H1 (cell line): ENCODE measurements around the gene TMEM63C.

Source experiments
- EGR1 ChIP-seq: IDR thresholded peaks from 2 replicates; pipeline ENCODE4 v1.6.1; 2011; ENCODE audit warnings: low read depth, low read length, borderline replicate concordance
- HDAC6 ChIP-seq: IDR thresholded peaks from one replicate; pipeline ENCODE4 v1.7.1; 2012; ENCODE audit warnings: low read depth, mild to moderate bottlenecking, inconsistent platforms, low read length, moderate library complexity
- KDM5A ChIP-seq: fragments of 200-600 bp; IDR thresholded peaks from 2 replicates; pipeline ENCODE4 v1.7.1; 2012; ENCODE audit warnings: mild to moderate bottlenecking, low read length, inconsistent platforms, mixed read lengths
- NRF1 ChIP-seq: IDR thresholded peaks from 2 replicates; pipeline ENCODE4 v1.6.1; 2011; ENCODE audit warnings: mild to moderate bottlenecking, low read depth, low read length, improper control_type of control experiment
- POLR2AphosphoS5 ChIP-seq: IDR thresholded peaks from 2 replicates; pipeline ENCODE4 v1.6.1; 2011; ENCODE audit warnings: low read depth, low read length
- POU5F1 ChIP-seq: IDR thresholded peaks from 2 replicates; pipeline ENCODE4 v1.6.1; 2011; ENCODE audit warnings: low read depth, mild to moderate bottlenecking, low read length, moderate library complexity
- SP1 ChIP-seq: IDR thresholded peaks from 2 replicates; pipeline ENCODE4 v1.6.1; 2011; ENCODE audit warnings: low read depth, low read length
- SUZ12 ChIP-seq: fragments of 200-600 bp; sonication (generic); IDR thresholded peaks from 2 replicates; pipeline ENCODE4 v1.6.1; 2012; ENCODE audit warnings: mild to moderate bottlenecking, inconsistent platforms, low read length, moderate library complexity, mixed read lengths
- TAF1 ChIP-seq: IDR thresholded peaks from 2 replicates; pipeline ENCODE4 v1.6.1; 2011; ENCODE audit warnings: mild to moderate bottlenecking, low read depth, low read length
- TF ChIP-seq, protein P1 (sequence below): IDR thresholded peaks from 2 replicates; pipeline ENCODE4 v1.6.1; 2012; ENCODE audit warnings: inconsistent platforms
- TF ChIP-seq, protein P2 (sequence below), 3 experiments: IDR thresholded peaks; 1 replicate in 2 of 3; 2 replicates in 1 of 3; pipeline versions ENCODE4 v1.5.1 to v1.6.1; 2011; ENCODE audit warnings: low read length in 3 of 3, mild to moderate bottlenecking in 3 of 3, inconsistent platforms in 2 of 3, low read depth in 1 of 3, moderate library complexity in 1 of 3; ENCODE audit not compliant: insufficient read depth in 1 of 3; ENCODE audit errors: control extremely low read depth in 1 of 3

DNA sequence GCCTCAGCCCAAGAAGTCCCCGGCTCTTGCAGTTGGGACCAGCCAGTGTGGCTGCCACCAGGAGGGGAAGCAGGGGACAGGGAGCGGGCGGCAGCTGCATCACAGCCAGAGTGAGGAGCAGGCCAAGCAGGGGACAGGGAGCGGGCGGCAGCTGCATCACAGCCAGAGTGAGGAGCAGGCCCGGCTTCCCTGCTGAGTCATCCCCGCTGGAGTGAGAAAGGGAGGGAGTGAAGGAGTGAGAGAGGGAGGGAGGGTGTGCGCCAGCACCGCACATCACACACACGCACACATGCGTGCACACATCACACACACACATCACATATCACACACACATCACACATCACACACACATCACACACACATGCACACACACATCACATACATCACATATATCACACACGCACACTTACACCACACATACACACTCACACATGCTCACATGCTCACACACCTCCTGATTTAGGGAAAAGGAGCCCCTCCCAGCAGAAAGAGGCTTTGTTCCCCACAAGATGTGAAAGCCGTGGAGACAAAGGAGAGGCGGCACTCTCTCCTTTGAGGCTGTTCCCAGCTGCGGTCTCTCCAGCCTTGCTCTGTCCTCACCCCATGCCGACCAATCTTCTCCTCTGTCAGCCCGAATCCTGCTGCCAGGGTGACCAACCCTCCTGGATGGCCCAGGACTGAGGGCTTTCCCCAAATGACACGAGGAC, 23.3 kb upstream of the TMEM63C start:
- TF ChIP-seq POU5F1 (no peak), KDM5A (no peak), EGR1 (no peak), TAF1 (no peak), HDAC6 (no peak), POLR2AphosphoS5 (no peak), SP1 (no peak), SUZ12 (no peak), NRF1 (no peak)
- TF ChIP-seq, protein P1, sequence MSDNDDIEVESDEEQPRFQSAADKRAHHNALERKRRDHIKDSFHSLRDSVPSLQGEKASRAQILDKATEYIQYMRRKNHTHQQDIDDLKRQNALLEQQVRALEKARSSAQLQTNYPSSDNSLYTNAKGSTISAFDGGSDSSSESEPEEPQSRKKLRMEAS = no peak
- TF ChIP-seq, protein P2, sequence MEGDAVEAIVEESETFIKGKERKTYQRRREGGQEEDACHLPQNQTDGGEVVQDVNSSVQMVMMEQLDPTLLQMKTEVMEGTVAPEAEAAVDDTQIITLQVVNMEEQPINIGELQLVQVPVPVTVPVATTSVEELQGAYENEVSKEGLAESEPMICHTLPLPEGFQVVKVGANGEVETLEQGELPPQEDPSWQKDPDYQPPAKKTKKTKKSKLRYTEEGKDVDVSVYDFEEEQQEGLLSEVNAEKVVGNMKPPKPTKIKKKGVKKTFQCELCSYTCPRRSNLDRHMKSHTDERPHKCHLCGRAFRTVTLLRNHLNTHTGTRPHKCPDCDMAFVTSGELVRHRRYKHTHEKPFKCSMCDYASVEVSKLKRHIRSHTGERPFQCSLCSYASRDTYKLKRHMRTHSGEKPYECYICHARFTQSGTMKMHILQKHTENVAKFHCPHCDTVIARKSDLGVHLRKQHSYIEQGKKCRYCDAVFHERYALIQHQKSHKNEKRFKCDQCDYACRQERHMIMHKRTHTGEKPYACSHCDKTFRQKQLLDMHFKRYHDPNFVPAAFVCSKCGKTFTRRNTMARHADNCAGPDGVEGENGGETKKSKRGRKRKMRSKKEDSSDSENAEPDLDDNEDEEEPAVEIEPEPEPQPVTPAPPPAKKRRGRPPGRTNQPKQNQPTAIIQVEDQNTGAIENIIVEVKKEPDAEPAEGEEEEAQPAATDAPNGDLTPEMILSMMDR (IDR thresholded peaks at IDR 0.05; ENCODE audit: control extremely low read depth in 1 of 3, insufficient read depth in 1 of 3, low read depth in 1 of 3, low read length in 3 of 3) = no peak
